ENCODE data around the gene C5AR1. TPM values are rescaled to one million over a fixed set of nuclear protein-coding genes. Genes with fewer than 3 reads are reported as not detected.

Gene C5AR1
- total and polyA plus RNA-seq, 2 donors from 2014 or later = 6.5 to 26.6 TPM

GRCh38 chr19:47324502-47324901 lies 14.8 kb downstream of the C5AR1 start:
- Histone ChIP-seq H3K4me1 (ENCODE audit: control insufficient read depth in 2 of 3, insufficient read depth in 2 of 3, low read depth in 1 of 3, low read length in 3 of 3) (no peaks in the 10 kb centered on the region), H3K9ac (ENCODE audit: low read length in 3 of 3) (no peak overlapping the region), H3K27me3 (ENCODE audit: control insufficient read depth, insufficient read depth, low read length) (no peaks in the 10 kb centered on the region), H3K9me3 (ENCODE audit: control insufficient read depth in 2 of 3, insufficient read depth in 1 of 3, low read length in 3 of 3) (peaks cover 0 to 4% (median 0%) of the 10 kb centered on the region in 3 donors), H3K36me3 (ENCODE audit: control insufficient read depth in 2 of 3, insufficient read depth in 3 of 3, low read length in 3 of 3) (no peaks in the 10 kb centered on the region), H3K27ac (ENCODE audit: low read depth in 2 of 2, low read length in 2 of 2) (peak overlapping the region in 1 of 2 donors; percentile 72), H3K4me3 (ENCODE audit: low read length in 3 of 3) (no peak overlapping the region)
- intact Hi-C loops (cut with DNase I) = no loop called here
- no peak for TF ChIP-seq CTCF (IDR thresholded peaks at IDR 0.05; ENCODE audit: borderline replicate concordance, extremely low read depth, insufficient read depth)
- FAIRE-seq (no peak), DNase-seq (no peak)

- peak in 2 of 5 donors; percentile 23 to 24 for DNase-seq
Measured at GRCh38 chr19:47330466-47330869, 20.8 kb downstream of the C5AR1 start.

GRCh38 chr19:47331490-47331889 lies 21.8 kb downstream of the C5AR1 start:
- Histone ChIP-seq H3K4me1 (ENCODE audit: control insufficient read depth in 2 of 3, insufficient read depth in 2 of 3, low read depth in 1 of 3, low read length in 3 of 3) (peaks cover 0 to 2% (median 0%) of the 10 kb centered on the region in 3 donors), H3K9me3 (ENCODE audit: control insufficient read depth in 2 of 3, insufficient read depth in 1 of 3, low read length in 3 of 3) (no peaks in the 10 kb centered on the region), H3K4me3 (ENCODE audit: low read length in 3 of 3) (no peak overlapping the region), H3K27ac (ENCODE audit: low read depth in 2 of 2, low read length in 2 of 2) (no peak overlapping the region), H3K36me3 (ENCODE audit: control insufficient read depth in 2 of 3, insufficient read depth in 3 of 3, low read length in 3 of 3) (no peaks in the 10 kb centered on the region), H3K27me3 (ENCODE audit: control insufficient read depth, insufficient read depth, low read length) (no peaks in the 10 kb centered on the region), H3K9ac (ENCODE audit: low read length in 3 of 3) (no peak overlapping the region)
- no peak for DNase-seq
- intact Hi-C loops (cut with DNase I) = no loop called here
- TF ChIP-seq CTCF (IDR thresholded peaks at IDR 0.05; ENCODE audit: borderline replicate concordance, extremely low read depth, insufficient read depth) = no peak
- FAIRE-seq = no peak

More at GRCh38 chr19:47330466-47330869, 20.8 kb downstream of the C5AR1 start:
- Histone ChIP-seq H3K9ac (ENCODE audit: low read length in 3 of 3) (no peak overlapping the region), H3K4me3 (ENCODE audit: low read length in 3 of 3) (no peak overlapping the region), H3K36me3 (ENCODE audit: control insufficient read depth in 2 of 3, insufficient read depth in 3 of 3, low read length in 3 of 3) (no peaks in the 10 kb centered on the region), H3K27me3 (ENCODE audit: control insufficient read depth, insufficient read depth, low read length) (no peaks in the 10 kb centered on the region), H3K27ac (ENCODE audit: low read depth in 2 of 2, low read length in 2 of 2) (peak overlapping the region in 1 of 2 donors; percentile 9), H3K9me3 (ENCODE audit: control insufficient read depth in 2 of 3, insufficient read depth in 1 of 3, low read length in 3 of 3) (no peaks in the 10 kb centered on the region), H3K4me1 (ENCODE audit: control insufficient read depth in 2 of 3, insufficient read depth in 2 of 3, low read depth in 1 of 3, low read length in 3 of 3) (peaks cover 0 to 2% (median 0%) of the 10 kb centered on the region in 3 donors)
- FAIRE-seq = no peak
- intact Hi-C loops (cut with DNase I) = no loop called here
- TF ChIP-seq CTCF (IDR thresholded peaks at IDR 0.05; ENCODE audit: borderline replicate concordance, extremely low read depth, insufficient read depth) = no peak

Data from kidney (tissue), 14 donors.